SH-SY5Y (cell line): ENCODE data around the gene TCF15.

Source experiments
- GATA2 ChIP-seq: IDR thresholded peaks from 2 replicates; pipeline ENCODE4 v1.6.1; 2011; ENCODE audit warnings: mild to moderate bottlenecking, low read depth, low read length
- GATA3 ChIP-seq: IDR thresholded peaks from 2 replicates; pipeline ENCODE4 v1.6.1; 2011; ENCODE audit warnings: low read depth, mild to moderate bottlenecking, low read length, moderate library complexity

- no peak for TF ChIP-seq GATA3
- no peak for TF ChIP-seq GATA2
Measured at GRCh38 chr20:576156-576555, 34.0 kb downstream of the TCF15 start.
